Measurements from ENCODE around the gene ATM.
A peak's percentile ranks its signal among the peaks of the same experiment; 100 is the strongest.

ATM gene, protein sequence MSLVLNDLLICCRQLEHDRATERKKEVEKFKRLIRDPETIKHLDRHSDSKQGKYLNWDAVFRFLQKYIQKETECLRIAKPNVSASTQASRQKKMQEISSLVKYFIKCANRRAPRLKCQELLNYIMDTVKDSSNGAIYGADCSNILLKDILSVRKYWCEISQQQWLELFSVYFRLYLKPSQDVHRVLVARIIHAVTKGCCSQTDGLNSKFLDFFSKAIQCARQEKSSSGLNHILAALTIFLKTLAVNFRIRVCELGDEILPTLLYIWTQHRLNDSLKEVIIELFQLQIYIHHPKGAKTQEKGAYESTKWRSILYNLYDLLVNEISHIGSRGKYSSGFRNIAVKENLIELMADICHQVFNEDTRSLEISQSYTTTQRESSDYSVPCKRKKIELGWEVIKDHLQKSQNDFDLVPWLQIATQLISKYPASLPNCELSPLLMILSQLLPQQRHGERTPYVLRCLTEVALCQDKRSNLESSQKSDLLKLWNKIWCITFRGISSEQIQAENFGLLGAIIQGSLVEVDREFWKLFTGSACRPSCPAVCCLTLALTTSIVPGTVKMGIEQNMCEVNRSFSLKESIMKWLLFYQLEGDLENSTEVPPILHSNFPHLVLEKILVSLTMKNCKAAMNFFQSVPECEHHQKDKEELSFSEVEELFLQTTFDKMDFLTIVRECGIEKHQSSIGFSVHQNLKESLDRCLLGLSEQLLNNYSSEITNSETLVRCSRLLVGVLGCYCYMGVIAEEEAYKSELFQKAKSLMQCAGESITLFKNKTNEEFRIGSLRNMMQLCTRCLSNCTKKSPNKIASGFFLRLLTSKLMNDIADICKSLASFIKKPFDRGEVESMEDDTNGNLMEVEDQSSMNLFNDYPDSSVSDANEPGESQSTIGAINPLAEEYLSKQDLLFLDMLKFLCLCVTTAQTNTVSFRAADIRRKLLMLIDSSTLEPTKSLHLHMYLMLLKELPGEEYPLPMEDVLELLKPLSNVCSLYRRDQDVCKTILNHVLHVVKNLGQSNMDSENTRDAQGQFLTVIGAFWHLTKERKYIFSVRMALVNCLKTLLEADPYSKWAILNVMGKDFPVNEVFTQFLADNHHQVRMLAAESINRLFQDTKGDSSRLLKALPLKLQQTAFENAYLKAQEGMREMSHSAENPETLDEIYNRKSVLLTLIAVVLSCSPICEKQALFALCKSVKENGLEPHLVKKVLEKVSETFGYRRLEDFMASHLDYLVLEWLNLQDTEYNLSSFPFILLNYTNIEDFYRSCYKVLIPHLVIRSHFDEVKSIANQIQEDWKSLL (N-terminal part only)

DNA sequence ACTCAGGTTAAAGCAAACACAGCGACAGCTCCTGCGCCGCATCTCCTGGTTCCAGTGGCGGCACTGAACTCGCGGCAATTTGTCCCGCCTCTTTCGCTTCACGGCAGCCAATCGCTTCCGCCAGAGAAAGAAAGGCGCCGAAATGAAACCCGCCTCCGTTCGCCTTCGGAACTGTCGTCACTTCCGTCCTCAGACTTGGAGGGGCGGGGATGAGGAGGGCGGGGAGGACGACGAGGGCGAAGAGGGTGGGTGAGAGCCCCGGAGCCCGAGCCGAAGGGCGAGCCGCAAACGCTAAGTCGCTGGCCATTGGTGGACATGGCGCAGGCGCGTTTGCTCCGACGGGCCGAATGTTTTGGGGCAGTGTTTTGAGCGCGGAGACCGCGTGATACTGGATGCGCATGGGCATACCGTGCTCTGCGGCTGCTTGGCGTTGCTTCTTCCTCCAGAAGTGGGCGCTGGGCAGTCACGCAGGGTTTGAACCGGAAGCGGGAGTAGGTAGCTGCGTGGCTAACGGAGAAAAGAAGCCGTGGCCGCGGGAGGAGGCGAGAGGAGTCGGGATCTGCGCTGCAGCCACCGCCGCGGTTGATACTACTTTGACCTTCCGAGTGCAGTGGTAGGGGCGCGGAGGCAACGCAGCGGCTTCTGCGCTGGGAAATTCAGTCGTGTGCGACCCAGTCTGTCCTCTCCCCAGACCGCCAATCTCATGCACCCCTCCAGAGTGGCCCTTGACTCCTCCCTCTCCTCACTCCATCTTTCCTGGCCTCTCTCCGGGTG is at the start of gene ATM, which contains the start of gene NPAT:
Gene ATM, plus strand, starts transcription at position 494 of the 774 bp plus-strand sequence. CDS start 4,558 bp downstream, outside the sequence.
Gene NPAT, minus strand, starts transcription at position 65 of the 774 bp plus-strand sequence. CDS start 102 bp downstream, outside the sequence.
- DNase-seq (ENCODE audit: low read depth in 2 of 2) = peak; percentile 96 to 97

DNA sequence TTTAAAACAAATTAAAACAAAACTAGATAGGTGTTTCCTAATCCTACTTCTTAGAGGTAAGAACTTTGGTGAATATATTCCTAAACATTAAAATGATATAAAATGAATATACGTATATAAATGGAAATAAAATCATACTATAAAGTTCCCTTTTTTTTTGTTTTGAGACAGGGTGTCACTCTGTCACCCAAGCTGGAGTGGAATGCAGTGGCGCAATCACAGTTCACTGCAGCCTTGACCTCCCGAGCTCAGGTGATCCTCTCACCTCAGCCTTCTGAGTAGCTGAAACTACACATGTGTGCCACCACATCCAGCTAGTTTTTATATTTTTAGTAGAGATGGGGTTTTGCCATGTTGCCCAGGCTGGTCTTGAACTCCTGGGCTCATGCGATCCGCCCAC is 45.3 kb upstream of the ATM start:
- DNase-seq (ENCODE audit: low read depth in 2 of 2) = no peak

DNA sequence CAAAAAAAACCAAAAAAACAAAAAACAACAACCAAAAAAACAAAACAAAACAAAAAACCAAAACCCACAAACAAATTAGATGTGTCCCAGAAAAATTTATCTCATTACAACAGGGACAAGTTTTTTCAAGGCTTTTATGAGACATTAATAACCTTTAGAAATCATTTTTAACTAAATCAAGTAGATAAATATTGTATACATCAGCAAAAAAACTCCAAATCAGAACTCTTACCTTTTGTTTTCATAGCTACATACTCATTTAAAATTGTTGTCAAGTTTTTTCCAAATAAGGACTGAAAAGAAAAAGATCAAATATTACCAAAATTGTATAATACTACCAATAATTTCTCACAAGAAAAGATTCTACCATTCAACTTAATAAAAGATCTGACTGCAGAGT is 29.1 kb upstream of the ATM start:
- DNase-seq (ENCODE audit: low read depth in 2 of 2) = no peak

DNA sequence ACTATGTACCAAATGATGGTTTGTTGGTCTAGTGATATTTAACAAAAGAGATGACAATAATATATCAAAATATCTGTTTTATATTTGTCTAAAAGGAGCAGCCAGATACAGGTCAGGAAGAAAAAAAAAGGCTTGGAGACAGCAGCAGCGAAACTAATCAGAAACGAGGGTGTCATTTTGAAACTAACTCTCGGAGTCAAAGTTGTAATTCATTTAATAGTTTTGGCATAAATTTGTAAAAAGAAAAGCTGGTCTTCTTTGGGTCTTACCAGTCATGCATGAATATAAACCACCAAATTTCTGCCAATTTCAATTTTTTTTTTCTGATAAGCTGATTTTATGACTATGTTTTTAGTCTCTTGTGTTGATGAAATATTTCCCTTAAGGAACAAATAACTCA is 26.0 kb upstream of the ATM start:
- no peak for DNase-seq (ENCODE audit: low read depth in 2 of 2)

DNA sequence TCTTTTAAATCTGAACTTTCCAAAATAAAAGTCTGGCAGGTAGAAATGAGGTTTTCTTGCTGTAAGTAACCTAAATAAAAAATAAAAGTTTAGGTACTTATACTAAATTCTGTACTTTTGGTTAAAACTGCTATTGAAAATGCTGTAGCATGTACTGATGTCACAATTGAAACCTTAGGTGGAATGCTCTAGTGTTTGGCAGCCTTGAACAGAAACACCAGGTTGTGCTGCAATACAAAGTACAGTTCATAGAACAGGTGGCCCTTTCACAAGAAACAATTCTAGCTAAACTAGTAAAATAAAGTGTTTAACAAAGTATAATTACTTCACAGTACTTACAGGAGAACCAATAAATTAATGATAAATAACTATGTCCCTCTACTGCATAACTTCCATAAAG is 25.5 kb upstream of the ATM start:
- DNase-seq (ENCODE audit: low read depth in 2 of 2) = no peak

DNA sequence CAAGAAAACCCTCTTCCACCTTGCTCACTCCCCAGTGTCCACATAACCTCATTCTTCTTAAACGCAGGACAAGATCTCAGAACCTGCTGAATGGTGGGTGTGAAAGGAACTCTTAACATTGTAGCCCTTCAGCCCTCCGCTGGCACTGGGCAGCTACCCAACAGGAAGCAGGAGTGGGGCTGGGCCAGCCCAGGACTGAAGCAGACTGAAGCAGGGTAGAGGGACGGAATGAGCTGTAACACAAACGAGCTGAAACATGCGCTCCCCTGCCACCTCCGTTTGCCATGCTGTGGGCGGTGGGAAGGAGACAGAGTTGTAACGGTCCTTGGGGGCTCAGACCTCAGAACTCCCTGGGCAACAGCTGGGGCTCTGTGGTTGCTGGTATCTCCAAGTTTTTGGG is 24.0 kb upstream of the ATM start:
- DNase-seq (ENCODE audit: low read depth in 2 of 2) = no peak

DNA sequence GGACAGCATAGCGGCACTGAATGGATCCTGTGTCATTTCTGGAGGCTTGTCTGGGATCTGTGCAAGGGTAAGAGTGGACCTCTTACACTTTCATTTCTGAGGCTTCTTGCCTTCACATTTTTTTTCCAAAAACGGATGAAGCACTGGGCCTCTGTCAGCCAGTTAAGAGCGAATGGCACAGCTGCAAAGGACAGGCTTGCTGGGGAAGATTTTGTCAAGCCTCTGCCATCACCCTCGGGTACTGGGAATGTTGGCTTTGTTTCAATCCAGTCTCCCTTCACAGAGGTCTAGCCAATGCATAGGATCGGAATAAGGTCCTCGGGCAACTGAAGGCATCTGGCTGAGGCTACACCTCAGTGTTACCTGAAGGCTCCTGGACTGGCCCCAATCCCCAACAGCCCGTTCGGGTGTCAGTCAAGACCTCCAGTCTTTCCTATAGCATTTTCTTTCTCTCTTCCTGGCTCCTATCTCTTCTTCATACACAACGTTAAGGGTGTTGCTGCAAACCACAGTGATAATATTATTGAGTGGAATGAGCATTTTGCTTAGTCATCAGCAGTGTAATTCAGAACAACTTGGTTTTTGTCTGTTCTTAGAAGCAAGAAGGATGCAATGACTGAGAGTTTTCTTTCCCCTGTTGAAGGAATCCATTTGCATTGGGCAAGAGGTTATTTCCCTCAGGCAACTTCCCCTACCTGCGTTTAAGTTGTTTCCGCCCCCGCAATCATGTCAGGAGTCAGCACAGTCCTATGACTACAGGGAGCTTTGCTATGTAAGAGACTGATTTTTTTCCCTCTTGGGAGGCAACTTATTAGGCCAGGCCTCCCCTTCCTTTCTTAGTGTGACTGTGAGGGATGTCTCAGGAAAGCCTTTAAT is 23.2 kb upstream of the ATM start:
- peak; percentile 71 to 78 for DNase-seq (ENCODE audit: low read depth in 2 of 2)

DNA sequence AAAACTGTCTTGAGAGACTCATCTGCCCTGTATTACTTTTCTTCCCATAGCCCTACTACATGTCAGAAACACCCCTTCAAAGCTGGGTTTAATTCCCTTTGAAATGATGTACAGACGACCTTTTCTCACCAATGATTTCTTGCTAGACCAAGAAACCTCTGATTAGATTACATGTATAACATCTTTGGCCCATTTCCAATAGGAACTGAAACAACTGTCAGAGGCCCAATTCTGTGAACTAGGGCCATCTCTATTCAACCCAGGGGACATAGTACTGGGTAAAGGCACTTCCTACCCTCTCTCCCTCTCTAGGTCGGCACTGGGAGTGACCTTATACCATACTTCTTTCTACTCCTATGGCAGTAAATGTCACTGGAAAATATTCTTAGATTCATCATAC is 19.8 kb upstream of the ATM start:
- DNase-seq (ENCODE audit: low read depth in 2 of 2) = no peak

DNA sequence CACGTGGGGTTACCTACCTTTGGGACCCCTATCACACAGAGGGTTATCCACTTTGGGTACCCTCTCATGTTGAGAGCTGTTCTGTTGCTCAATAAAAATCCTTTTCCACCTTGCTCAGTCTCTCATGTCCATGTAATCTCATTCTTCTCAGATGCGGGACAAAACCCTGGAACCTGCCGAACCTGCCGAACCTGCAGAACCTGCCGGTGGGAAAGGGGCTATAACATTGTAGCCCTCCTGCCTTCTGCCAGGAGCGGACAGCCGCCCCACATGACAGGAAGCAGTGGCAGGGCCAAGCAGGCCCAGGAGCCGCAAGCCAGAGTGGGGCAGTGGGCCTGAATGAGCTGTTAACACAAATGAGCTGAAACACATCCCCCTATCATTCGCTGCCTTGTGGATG is 18.5 kb upstream of the ATM start:
- no peak for DNase-seq (ENCODE audit: low read depth in 2 of 2)

DNA sequence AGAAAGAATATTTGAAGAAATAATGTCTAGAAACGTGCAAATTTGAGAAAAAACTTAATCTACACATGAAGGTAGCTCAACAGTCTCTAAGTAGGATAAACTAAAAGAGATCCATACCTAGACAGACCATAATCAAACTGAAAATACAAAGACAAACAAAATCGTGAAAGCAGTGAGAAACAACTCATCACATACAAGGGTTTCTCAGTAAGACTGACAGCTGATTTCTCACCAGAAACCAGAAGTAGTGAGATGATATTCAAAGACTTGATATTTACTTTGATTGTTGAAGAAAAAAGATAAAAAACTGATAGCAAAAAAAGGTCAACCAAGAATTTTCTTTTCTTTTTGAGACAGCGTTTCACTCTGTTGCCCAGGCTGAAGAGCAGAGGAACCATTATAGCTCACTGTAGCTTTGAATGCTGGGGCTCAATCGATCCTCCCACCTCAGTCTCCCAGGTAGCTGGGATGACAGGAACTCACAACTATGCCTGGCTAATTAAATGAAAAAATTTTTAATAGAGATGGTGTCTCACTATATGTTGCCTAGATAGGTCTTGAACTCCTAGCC is 17.9 kb upstream of the ATM start:
- DNase-seq (ENCODE audit: low read depth in 2 of 2) = no peak

DNA sequence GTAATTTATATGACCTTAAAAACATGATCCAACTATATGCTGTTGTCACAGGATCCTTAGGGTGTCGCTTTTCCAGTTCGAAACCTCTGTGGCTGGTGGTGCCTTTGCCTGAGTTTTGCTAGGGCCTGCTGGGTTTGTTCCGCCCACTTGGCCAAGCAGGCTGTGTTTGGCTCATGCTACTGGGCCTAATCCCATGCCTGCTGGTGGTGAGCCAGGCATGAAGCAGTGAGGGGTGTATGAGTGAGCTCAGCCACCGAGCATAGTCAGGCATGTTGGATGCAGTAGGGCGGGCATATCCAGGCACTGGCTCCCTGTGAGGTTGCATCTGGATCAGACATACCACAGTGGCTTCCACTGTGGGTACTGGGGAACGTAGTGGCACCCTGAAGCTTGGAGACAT is 16.7 kb upstream of the ATM start:
- no peak for DNase-seq (ENCODE audit: low read depth in 2 of 2)

DNA sequence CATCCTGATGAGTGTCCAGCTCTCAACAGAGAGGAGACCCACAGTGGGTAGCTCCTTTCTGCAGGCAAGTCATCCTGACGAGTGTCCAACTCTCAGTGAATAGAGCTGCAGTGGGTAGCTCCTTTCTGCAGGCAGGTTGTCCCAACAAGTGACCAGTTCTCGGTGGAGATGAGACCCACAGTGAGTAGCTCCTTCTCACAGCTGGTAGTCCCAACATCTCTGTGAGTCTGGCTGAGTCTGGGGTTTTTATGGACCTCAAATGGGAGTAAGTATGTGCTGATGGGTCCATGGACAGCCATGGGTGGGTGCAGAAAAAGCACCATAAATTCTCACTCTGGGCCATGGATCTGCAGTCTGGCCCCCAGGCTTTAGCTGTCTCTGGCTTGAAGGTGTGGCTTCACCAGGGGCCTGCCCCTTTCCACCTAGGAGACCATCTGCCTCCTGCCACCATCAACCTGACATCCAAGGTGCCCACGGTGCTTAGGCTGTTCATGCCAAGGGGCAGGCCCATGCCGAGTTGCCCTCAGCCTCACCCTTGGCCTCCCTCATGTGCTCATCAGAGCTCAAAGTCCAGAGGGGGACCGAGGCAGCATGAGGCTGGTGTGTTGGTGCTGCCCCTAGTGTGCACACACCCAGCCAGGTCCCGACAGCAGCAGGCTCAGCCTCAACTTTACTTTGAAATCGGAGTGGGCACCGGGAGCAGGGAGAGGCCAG is 15.7 kb upstream of the ATM start:
- DNase-seq (ENCODE audit: low read depth in 2 of 2) = no peak

DNA sequence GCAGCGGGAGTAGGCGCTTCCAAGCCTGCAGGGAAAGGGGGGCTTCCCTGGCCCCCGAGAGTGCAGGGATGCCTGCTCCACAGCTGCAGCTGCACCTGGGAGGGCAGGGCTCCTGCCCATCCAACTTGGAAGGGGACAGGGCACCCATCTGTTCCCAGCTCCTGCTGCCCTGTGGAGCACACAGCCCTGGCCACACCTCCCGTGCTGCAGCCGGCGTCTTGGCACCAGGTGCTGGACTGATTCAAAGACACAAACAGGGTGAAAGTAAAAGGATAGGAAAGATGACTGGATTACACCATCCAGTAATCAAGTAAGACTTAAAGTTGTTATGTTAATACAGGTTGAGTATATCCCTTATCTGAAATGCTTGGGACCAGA is 15.2 kb upstream of the ATM start:
- no peak for DNase-seq (ENCODE audit: low read depth in 2 of 2)

DNA sequence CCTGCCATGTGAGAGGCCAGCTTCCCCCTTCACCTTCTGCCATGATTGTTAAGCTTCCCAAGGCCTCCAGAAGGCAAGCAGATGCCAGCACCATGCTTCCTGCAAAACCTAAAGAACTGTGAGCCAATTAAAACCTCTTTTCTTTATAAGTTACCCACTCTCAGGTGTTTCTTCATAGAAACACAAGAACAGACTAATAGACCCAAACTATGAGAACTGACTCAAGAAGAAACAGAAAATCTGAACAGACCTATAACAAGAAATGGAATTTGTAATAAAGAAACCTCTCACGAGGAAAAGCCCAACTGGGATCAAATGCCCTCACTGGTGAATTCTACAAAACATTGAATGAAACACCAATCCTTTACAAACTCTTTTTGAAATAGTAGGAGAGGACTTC is 12.4 kb upstream of the ATM start:
- no peak for DNase-seq (ENCODE audit: low read depth in 2 of 2)

DNA sequence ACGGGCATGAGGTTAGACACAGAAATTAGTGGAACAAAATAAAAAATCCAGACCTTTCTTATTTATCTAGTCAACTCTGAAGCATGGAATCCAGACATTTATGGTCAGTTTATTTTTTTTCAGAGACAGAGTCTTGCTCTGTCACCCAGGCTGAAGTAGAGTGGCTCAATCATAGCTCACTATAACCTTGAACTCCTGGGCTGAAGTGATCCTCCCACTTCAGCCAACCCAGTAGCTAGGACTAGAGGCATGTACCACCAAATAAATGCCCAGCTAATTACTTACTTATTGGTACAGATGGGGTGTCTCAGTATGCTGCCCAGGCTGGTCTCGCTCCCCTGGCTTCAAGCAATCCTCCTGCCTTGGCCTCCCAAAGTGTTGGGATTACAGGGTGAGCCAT is 9.1 kb upstream of the ATM start:
- no peak for DNase-seq (ENCODE audit: low read depth in 2 of 2)

DNA sequence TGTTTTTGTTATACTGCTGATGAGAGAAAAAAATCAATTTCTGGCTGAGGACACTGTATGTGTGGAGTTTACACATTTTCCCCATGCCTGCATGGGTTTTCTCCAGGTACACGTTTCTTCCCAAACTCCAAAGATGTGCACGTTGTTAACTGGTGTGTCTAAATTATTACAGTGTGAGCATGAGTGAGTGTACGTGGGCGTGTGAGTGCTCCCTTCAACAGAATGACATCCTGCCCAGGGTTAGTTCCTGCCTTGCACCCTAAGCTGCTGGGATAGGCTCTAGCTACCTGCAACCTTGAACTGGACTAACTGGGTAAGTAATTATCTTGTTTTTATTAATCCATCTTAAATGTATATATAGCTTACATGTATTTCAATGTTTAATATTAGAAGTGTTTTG is 5.9 kb upstream of the ATM start:
- no peak for DNase-seq (ENCODE audit: low read depth in 2 of 2)

DNA sequence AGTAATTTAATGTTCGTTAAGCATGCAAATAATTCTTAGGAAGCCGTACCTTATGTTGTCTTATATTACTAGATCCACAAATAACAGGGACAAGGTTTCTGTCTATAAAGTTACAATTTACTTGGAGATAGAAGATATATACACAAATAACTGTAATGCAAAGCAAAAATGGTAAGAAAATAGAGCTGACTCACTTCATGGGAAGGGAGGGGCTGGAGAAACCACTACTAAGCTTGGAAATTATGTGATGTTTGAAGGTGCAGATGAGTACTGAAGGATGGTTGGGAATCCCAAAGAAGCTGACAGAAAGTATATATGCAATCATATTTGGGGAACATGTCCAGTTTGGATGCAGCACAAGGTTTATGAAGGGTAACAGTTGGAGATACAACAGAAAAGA is 4.4 kb upstream of the ATM start:
- no peak for DNase-seq (ENCODE audit: low read depth in 2 of 2)

DNA sequence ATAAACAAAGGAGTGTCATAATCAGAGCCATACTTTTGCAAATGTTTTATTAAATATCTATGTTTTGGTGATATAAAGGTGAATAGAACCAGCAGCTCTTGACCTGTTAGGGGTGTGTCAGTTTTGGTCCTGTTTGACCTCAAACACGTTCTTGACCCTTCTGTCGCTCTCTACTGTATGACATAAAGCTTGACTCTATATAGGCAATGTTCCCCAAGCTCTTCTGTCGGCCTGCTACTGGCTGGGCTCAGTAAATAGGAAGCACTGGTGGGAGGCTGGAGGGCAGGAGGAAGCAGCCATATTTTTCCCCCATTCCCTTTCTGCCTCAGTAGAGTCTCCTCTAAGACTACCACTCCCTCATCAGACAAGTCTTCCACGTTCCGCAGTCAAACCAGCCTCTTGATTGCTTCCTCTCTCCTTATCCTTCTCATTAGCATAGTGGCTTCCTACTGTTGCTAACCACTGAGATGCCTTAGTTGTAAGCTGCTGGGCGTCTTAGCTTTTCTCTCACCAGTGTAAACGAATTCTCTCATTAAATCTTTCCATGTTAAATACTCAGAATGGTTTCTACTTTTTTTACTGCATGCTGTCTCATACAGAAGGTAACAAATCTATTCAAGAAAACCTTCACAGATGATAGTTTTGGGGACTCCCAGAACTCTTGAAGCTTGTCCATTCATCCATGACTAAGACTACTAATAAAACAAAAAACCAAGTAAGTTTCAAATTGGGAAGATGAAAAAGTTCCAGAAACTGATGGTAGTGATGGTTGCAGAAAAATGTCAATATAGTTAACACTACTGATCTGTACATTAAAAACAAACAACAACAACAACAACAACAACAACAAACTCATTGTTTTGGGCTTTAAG is 3.7 kb upstream of the ATM start:
- no peak for DNase-seq (ENCODE audit: low read depth in 2 of 2)

Data from stimulated activated CD4-positive, alpha-beta T cell treated with anti-CD3 and anti-CD28 coated beads, Interleukin-15, amount 100 ng/mL, for 48 hours (primary cell).